ENCODE measurements around the gene SNX10.

DNA sequence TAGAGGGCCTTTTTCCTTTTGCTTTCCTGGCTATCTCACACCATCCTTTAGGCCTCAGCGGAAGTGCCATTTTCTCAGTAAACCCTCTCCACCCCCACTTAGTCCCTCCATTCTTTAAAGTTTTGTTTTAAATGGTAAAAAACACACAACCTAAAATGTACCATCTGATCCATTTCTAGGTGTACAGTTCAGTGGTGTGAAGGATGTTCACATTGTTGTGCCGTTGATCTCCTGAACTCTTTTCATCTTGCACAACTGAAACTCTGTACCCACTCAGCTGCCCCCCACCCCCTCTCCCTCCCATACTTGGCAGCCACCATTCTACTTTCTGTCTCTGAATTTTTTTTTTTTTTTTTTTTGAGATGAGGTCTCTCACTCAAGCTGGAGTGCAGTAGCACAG is 52.2 kb downstream of the SNX10 start:
- TF ChIP-seq, protein P1, sequence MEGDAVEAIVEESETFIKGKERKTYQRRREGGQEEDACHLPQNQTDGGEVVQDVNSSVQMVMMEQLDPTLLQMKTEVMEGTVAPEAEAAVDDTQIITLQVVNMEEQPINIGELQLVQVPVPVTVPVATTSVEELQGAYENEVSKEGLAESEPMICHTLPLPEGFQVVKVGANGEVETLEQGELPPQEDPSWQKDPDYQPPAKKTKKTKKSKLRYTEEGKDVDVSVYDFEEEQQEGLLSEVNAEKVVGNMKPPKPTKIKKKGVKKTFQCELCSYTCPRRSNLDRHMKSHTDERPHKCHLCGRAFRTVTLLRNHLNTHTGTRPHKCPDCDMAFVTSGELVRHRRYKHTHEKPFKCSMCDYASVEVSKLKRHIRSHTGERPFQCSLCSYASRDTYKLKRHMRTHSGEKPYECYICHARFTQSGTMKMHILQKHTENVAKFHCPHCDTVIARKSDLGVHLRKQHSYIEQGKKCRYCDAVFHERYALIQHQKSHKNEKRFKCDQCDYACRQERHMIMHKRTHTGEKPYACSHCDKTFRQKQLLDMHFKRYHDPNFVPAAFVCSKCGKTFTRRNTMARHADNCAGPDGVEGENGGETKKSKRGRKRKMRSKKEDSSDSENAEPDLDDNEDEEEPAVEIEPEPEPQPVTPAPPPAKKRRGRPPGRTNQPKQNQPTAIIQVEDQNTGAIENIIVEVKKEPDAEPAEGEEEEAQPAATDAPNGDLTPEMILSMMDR (IDR thresholded peaks at IDR 0.05; ENCODE audit: low read length), result no peak
- TF ChIP-seq EZH2 (IDR thresholded peaks at IDR 0.05; ENCODE audit: borderline replicate concordance, low read length), result no peak

All from OCI-LY1 (cell line).